Measurements from ENCODE around the gene TEDDM1.

TEDDM1 gene, protein sequence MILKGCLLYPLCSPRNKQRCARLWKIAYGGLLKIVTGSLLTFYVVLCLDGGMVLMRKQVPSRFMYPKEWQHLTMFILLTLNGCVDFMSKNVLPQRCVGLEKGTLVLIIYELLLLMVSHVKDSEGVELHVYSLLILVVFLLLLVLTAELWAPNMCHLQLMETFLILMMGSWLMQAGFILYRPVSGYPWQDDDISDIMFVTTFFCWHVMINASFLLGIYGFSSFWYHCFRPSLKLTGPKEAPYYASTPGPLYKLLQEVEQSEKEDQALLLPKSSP

DNA sequence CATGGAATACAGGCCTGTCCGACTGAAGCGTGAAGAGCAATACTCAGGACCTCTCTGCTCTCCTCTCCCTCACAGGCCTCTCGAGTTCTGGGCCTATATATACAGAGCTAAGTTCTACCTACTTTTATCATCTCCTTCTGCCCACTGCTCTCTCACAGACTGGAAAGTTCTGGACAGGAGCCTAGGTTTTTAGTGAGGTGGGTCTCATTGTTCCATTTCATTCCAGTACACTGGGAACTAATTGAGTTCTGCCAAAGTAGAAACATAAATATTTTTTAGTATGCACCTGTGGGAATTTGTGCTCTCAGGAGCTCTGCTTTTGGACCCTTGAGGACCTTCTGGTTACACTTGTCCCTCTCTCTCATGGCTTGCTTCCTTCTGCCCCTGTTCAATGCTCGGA lies at the start of gene TEDDM1:
Gene TEDDM1 (minus strand): TSS at position 101 of the 400 bp plus-strand sequence. CDS start 182 bp downstream, outside the sequence.
- in situ Hi-C loops (cut with MboI; ENCODE audit: low sequenced_read_pairs), result no loop called here

- in situ Hi-C loops (cut with MboI; ENCODE audit: low sequenced_read_pairs), result no loop called here
Observed at GRCh38 chr1:182450087-182450486, 49.6 kb upstream of the TEDDM1 start, which contains the start of gene RGSL1. Gene RGSL1, plus strand, starts transcription at chr1:182450146. Its CDS starts 20 bp downstream, at chr1:182450166.

GRCh38 chr1:182447660-182448059 lies 47.2 kb upstream of the TEDDM1 start:
- in situ Hi-C loops (cut with MboI; ENCODE audit: low sequenced_read_pairs), result loop anchor here (10.0 kb wide), 2 partner anchors 147 to 347 kb away; no protein-coding TSS in a partner anchor

- in situ Hi-C loops (cut with MboI; ENCODE audit: low sequenced_read_pairs), result loop anchor here (10.0 kb wide), 2 partner anchors 148 to 348 kb away; no protein-coding TSS in a partner anchor
Observed at GRCh38 chr1:182447124-182447523, 46.7 kb upstream of the TEDDM1 start.

DNA sequence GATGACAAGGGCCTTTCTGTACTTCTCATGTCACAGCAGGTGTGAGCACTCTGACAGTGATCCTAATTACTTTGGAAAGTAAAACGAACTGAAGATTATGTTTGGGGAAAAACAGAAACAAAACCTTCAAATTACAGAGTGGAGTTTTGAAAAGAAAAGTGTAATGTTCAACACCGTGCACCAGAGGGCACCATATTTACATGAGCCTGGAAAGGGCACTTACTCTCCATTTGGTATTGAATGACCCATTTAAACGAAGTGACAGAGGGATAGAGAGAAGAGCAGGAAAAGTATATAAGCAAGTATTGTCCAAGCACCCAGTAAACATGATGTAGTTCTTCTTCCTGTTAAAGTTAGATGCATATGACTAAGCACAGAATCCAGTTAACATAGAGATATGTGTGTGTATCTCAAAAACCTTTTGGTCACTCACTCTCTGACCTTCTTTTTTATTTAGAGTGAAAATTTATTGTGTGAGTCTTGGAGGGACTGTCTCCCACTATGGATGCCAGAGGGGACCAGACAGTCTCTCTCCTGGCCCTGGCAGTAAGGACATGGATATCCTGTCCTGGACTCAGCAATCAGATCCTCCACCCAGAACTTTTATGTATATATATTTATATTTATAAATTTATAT lies 45.7 kb upstream of the TEDDM1 start:
- in situ Hi-C loops (cut with MboI; ENCODE audit: low sequenced_read_pairs), result loop anchor here (10.0 kb wide), 2 partner anchors 149 to 349 kb away; no protein-coding TSS in a partner anchor

DNA sequence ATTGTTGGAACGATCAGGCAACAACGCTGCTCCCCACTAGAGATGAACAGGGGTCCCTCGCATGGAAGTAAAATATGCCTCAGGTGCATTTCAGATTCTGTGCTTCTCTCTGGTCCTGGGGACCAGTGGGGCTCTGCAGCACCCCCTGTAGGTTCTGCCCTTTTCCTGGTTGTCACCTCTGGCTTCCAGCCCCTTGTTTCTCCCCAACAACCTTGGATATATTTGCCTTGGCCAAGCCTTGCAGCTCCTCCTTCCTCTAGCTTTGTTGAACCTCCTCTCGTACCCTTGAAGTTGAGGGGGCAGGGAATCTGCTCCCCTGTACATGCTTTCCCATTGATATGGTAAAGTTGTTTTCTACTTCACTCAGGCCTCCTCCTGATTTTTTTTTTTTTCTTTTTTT lies 44.0 kb upstream of the TEDDM1 start:
- in situ Hi-C loops (cut with MboI; ENCODE audit: low sequenced_read_pairs), result loop anchor here (10.0 kb wide), 2 partner anchors 150 to 350 kb away; no protein-coding TSS in a partner anchor

DNA sequence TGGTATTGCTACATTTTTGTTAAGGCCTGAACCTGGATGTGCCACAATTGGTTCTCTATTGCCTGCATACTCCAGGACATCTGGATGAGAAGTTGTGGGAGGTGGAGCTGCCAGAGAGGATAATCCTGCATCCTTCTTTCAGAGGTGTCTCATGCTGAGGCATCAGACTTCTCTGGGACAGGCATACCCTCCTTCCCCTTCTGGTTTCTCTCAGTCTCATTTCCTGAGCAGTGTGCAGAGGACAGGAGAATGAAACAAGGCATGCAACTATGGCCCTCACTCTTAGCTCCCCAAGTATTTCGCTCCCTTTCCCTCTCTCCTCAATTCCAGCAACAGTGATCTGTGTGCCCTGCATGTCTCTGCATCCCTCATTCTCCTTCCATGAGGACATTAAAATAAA lies 41.9 kb upstream of the TEDDM1 start:
- in situ Hi-C loops (cut with MboI; ENCODE audit: low sequenced_read_pairs), result loop anchor here (10.0 kb wide), 2 partner anchors 152 to 352 kb away; no protein-coding TSS in a partner anchor

- in situ Hi-C loops (cut with MboI; ENCODE audit: low sequenced_read_pairs), result loop anchor here (10.0 kb wide), 2 partner anchors 153 to 353 kb away; no protein-coding TSS in a partner anchor
Observed at GRCh38 chr1:182441719-182442118, 41.3 kb upstream of the TEDDM1 start.

- in situ Hi-C loops (cut with MboI; ENCODE audit: low sequenced_read_pairs), result no loop called here
Observed at GRCh38 chr1:182438326-182438725, 37.9 kb upstream of the TEDDM1 start.

DNA sequence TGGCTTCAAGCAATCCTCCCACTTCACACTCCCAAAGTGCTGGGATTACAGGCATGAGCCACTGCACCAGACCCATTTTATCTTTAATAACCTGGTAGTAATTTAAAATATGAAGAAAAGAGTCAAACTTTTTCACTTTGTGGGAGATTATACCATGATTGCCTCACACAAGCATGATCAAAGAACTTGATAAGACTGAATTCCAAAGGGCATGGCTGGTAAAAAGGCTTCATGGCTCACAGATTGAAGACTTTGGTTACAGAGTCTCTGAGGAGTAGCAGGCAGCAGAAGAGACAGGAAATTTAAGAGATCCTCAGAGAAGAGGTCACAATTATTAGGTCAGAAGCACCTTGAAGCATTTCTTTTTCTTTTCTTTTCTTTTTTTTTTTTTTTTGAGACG lies 33.1 kb upstream of the TEDDM1 start:
- in situ Hi-C loops (cut with MboI; ENCODE audit: low sequenced_read_pairs), result no loop called here

GRCh38 chr1:182431278-182431677 lies 30.8 kb upstream of the TEDDM1 start:
- in situ Hi-C loops (cut with MboI; ENCODE audit: low sequenced_read_pairs), result no loop called here

DNA sequence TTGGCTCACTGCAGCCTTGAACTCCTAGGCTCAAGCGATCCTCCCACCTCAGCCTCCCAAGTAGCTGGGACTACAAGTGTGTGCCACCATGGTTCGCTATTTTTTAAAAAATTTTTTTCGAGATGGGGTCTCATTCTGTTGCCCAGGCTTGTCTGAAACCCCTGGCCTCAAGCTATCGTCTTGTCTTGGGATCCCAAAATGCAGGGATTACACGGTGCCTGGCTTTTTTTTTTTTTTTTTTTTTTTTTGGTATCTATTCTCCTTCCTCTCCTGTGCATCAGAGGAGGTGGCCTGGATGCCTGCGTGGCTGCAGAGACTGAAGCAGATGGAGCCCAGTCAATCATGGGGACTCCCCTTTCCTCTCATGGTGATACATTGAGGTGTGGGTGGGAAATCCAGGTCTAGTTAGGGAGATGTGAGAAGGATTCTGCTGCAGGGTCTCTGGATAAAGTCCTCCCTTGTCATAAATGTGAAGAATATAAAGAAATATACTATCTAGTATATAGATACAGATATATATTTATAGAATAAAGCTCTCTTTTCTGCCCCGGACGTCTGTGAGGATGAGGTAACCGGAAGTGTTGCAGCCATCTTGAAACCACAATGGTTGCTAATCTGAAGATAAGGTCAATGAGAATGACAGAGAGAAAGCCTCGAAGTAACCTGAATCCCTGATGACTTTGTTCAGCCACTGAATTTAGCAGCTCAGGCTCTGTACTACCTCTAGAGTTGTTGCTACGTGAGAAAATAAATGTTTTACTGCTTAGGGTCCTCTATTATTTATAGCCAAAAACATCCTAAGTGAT lies 30.0 kb upstream of the TEDDM1 start:
- in situ Hi-C loops (cut with MboI; ENCODE audit: low sequenced_read_pairs), result no loop called here

DNA sequence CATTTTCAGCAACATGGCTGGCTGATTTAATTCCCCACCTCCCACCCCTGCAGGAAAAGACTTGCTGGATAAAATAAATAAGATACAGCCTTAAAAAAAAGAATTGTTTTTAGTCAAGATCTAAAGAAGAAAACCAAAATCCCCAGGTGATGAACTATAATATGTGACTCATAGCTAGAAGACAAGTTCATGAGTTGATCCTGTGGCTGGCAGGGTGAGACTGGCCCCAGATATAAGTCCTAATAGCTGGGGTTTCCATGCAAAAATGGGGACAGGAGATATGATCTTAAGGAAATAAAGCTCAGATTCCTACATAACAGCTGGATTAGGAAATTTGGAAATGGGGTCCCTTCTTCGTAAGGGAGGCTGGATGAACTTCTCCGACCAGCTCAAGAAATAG lies 27.6 kb upstream of the TEDDM1 start:
- in situ Hi-C loops (cut with MboI; ENCODE audit: low sequenced_read_pairs), result no loop called here

- in situ Hi-C loops (cut with MboI; ENCODE audit: low sequenced_read_pairs), result no loop called here
Observed at GRCh38 chr1:182426442-182427430, 26.3 kb upstream of the TEDDM1 start.

DNA sequence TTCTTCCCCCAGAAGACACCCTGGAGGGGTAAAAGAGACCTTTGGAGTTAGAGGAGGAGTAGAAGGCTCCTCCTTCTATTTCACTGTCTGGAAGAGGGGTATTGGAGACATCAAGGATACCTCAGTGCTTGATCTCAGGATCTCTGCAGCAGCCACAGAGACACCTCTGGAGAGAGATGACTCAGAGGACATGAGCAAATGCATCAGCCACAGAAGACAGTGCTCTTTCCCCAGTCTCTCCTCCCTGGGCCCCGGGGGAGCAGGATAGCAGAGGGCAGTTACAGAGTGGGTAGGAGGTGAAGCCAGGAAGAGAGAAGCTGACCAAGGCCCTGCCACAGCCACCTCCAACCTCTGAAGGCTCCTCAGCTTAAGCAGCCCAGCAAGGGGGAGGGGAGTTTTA lies 15.3 kb upstream of the TEDDM1 start:
- in situ Hi-C loops (cut with MboI; ENCODE audit: low sequenced_read_pairs), result no loop called here

DNA sequence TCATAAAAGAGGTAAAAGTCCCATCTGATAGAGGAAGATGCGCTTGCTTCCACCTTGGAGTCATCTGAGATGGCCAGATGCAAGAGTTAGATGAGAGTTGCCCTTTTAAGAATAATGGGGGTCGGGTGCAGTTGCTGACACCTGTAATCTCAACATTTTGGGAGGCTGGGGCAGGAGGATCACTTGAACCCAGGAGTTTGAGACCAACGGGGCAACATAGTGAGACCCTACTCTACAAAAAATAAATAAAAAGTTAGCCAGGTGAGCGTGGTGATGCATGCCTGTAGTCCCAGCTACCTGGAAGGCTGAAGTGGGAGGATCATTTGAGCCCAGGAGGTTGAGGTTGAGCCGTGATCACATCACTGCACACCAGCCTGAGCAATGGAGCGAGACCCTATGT lies 13.5 kb upstream of the TEDDM1 start:
- in situ Hi-C loops (cut with MboI; ENCODE audit: low sequenced_read_pairs), result no loop called here

- in situ Hi-C loops (cut with MboI; ENCODE audit: low sequenced_read_pairs), result no loop called here
Observed at GRCh38 chr1:182413486-182413885, 13.0 kb upstream of the TEDDM1 start.

DNA sequence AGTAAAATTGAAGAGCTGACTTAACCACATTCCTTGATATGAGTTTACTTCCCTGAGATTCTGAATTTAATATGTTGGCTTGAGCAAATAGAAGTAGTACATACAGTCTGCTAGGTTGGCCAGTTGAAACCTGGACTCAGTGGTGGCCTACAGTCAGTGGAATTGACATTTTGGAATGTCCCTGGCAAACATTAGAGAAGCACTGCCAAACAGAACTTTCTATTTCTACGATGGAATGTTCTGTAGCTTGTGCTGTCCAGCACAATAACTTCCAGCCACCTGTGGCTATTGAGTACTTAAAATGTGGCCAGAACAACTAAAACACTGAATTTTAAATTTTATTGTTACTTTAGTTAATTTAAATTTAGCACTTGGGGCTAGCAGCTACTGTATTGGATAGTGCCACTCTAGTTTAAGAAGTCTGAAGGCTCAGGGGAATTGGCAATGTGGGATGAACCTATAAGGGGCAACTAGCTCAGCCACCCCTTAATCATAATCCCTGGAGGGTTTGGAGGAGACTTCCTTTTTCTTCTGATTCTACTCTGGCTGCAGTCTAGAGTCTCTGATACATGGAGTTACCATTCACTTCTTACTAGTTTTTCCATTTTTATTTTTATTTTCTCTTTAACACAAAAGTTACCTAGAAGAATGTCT lies 10.3 kb upstream of the TEDDM1 start:
- in situ Hi-C loops (cut with MboI; ENCODE audit: low sequenced_read_pairs), result no loop called here

DNA sequence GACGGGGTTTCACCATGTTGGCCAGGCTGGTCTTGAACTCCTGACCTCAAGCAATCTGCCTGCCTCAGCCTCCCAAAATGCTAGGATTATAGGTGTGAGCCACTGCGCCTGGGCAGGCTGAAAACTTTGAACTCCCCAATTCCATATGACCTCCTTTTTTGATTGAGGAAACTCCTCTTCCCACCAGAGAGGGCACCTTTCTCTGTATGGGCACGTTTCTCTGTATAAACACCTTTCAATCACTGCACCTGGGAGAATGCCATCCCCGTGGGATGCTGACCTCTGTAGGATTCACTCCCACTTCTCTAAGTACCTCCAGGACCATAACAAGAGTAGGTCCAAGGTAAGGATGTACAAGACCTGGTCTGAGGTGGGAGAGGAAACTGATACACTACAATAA lies 9.7 kb upstream of the TEDDM1 start:
- in situ Hi-C loops (cut with MboI; ENCODE audit: low sequenced_read_pairs), result no loop called here
